NOMO-1 treated with DMSO at 0.1 percent for 48 hours (cell line): ENCODE data around the gene C5orf58.
"Not testable (repeated sequence)": the region's sequence is repeated elsewhere in the genome, so short reads cannot be mapped to it uniquely, and the experiment has no call there.

ENCODE experiments used
- DNase-seq: peaks from one replicate; lab custom pipeline; 2025; ENCODE audit not compliant: unreplicated experiment; lab: John Stamatoyannopoulos, UW

The C5orf58 gene

DNA sequence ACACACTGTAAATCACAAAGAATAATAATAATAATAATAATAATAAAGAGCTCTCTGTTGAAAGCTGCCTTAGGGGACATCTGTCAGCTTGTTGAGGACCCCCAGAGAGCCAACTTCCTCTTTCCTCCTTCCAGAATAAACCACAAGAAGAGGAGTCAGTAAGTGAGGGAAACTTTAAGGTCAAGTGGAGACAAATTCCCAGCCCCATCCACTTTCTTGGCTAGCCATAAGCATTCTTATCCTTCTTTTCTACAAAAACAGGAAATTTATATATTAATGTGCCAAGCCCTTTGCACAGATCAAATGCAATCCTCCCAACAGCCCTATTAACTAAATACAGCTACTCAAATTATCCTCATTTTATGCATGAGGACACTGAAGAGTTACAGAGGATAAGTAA is 9.4 kb upstream of the C5orf58 start:
- no peak for DNase-seq

DNA sequence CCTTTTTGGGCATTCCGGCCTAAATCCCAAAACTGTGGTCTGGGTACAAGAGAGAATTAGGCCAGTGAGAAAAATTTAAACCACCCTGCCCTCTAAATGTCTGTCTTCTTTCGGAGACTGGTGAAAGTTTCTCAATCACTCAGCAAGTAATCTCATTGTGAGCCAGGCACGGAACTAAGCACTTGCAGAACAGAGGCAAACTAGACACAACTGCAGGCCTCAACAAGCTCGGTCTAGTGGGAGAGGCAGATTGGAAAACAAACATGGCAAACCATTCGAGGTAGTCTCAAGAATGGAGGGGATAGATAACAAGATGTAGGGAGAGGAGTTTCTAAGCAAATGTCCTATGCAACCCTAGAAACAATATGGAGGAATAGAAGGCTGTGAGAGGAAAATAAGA is 8.9 kb upstream of the C5orf58 start:
- no peak for DNase-seq

DNA sequence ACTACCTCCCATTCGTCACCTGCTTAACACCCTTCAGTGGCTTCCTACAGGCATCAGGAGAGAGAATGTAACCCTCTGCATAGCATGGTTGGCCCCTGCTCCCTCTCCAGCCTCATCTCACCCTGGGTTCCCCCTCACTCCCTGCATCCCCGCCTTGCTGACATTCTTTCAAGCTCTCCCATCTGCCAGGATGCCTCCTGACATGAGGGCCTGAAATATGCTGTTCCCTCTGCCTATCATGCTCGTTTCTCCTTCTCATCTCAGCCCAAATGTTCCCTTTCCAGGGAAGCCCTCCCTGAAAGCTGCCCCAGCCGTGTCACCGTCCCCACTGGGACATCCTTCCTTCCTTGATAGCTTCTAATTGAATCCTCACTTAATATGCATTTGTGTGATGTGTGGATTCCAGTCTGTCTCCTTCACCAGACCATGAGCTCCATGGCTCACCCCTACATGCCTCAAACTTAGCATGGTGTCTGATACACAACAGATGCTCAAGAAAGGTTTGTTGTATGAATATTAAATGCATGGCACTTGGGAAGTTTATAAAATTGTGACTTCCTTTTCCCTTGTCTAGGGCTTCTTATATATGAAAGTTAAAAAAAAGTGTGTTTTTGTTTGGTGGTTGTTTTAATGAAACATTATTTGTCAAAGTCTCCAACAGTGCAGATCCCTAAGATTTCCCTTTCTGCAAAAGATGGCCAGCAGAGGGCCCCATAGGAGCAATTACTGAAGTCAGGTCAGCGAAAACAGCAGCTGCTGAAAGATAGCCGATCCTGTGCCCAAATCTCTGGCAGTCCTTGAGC is 7.3 kb upstream of the C5orf58 start:
- DNase-seq: peak; percentile 60

DNA sequence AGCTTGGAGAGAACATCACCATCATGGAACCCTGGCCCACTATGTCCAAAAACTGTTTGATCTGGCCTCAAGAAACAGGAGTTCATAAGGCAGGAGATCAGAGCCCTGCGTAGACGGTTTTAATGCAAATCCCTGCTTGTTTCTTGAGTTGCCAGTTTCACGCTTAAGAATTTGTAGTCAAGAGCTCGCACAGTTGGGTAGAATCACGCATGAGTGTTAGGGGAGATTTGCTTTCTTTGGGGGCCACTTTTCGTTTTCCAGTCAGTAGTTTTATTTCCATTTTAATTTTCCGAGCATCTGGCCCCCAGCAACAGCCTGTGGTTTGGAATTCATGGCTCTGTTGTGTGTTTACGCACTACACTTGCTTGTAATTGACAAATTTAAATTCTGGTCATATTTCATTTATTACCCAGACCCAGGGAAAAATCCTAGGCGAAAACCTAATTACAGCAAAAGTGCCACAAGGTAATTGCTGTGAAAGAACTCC is 6.6 kb upstream of the C5orf58 start:
- no peak for DNase-seq

DNA sequence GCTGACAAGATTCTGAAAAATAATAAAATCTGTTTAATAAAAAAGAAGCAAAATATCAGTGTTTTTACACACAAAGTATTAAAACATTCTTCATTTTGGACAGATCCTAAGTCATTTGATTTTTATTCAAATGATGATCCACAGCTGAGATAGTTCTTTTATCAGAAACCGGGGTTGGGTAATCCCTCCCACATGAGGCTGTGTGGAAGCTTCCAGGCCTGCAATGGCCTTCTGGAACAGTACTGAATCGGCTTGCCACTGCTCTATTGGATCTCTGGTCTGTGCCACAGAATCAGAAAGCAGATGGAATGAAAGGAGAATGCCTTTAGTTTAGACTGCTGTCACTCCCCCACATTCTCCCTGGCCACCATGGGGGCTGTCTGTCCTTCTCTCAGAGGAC is 6.1 kb upstream of the C5orf58 start:
- DNase-seq: no peak

DNA sequence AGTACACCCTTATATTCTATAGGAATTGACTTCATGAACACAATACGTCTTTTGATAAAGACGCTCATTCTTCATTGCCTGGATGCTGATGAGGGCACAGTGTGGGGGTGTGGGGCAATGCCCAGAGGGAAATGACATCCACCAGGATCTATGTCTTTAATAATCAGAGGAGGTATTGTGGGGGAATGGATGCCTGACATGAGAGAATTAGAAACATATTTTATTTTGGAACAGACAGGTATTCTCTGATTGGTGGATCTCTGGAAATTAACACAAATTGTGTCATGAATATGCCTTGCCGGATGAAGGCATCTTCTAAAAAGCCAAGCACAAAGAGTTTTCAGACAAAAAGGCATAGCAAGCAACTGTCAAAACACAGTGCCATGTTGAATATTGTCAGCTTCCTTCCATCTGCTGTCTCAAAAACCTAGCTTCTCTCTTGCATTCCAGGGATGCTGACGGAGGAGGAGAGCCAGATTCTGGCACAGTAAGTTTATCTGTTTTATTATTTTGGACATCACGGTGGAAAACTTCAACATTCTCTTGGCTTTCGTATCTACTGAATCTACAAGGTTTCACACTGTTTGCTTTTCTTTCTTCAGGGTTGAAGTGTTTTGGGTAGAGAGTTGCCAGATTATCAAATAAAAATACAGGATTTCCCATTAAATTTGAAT is 3.9 kb upstream of the C5orf58 start:
- DNase-seq: no peak

DNA sequence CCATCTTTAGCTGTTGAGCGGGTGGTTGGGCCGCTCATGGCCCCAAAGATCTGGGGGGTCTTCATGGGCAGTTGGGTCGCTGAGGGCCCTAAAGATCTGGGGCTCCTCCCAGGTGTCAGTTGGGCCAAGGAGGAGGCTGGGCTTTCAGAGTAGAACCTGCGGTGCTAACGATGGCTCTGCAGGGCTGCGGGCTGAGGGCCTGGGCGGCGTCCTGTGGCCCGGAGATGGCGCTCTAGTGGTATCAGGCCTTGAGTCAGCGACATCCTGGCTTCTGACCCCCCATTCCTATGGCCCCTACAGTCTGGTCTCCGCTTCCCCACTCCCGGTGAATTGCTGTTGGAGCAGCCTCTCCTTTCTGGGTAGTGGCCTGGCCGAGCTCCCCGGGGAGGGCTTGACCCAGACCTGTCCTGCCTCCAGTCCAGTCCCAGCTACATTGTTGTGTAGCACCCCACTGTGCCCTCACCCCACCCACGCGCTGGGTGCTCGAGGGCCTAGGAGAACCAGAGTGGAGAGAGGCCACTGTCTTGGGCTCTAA is 640 bp downstream of the C5orf58 start:
- no peak for DNase-seq

DNA sequence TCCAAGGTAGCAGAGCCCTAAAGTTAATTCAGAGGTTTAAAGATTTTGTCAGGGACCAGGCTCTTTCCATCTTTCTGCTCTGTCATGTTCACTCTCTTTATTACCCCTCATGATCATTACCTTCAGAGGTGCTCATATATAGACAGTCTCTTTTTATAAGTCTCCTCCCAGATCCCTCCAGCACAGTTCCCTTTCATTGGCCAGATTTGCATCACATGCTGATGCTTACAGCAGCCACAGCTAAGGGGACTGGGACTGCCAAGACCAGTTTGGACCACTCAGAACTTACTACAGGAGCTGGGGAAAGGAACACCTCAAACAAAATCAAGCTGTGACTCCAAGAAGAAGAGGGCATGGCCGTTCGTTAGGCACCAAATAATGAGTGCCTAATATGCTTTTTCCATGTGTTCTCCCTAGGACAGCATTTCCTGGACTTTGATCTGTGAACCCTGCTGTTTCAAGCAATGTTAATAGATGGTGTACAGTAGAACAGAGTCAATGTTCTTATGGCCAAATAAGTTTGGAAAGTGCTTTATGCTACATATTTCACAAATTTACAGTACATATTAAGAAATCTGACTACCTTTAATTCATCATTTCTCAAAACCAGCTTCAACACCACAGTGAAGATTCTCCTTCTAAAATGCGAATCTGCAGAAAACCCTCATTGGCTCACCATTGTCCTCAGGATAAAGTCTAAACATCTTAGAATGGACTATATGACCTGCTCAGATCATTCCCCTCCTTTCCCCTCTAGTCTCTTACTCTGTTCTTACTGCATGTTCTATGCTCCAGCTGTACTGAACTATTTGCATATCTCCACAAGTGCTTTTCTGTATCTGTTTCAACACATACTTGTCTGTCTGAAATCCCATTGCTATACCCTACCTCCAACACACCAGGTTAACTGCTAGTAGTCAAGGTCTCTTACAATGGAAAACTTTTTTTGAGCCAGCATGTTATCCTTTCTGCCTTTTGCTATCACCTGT is 3.4 kb downstream of the C5orf58 start:
- no peak for DNase-seq

DNA sequence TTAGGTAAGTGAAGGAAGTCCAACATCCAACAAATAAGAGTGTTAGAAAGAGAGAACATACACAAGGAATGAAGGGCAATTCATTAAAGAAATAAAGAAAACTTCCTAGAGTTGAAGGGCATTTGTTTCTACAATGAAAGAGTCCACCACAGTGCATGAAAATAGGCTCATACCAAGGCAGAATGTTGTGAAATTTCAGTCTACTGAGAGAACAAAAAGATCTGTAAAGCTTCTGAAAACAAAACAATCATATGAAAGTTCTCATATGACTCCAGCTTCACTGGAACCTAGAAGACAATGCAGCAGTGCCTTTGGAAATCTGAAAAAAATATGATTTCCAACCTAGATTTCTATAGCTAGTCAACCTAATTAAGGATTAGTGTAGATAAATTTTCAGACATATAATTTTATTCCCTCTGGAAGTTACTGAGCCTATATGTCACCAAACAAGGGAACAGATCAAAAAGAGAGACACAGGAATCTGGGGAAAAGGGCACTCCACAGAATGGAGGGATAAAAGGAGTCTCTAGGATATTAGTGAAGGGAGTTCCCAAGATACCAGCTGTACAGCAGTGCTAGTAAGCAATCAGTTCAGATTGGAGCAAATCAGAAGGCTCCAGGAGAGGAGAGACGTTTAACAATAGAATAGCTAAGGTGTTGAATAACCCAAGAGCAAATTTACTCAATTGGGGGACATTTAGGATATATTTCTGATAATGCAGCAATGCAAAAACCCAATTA is 5.8 kb downstream of the C5orf58 start:
- no peak for DNase-seq

DNA sequence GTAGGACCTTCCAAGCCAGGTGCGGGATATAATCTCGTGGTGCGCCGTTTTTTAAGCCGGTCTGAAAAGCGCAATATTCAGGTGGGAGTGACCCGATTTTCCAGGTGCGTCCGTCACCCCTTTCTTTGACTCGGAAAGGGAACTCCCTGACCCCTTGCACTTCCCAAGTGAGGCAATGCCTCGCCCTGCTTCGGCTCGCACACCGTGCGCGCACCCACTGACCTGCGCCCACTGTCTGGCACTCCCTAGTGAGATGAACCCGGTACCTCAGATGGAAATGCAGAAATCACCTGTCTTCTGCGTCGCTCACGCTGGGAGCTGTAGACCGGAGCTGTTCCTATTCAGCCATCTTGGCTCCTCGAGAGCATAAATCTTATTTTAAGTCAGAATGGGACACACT is 12.7 kb downstream of the C5orf58 start:
- DNase-seq: not testable (repeated sequence)

DNA sequence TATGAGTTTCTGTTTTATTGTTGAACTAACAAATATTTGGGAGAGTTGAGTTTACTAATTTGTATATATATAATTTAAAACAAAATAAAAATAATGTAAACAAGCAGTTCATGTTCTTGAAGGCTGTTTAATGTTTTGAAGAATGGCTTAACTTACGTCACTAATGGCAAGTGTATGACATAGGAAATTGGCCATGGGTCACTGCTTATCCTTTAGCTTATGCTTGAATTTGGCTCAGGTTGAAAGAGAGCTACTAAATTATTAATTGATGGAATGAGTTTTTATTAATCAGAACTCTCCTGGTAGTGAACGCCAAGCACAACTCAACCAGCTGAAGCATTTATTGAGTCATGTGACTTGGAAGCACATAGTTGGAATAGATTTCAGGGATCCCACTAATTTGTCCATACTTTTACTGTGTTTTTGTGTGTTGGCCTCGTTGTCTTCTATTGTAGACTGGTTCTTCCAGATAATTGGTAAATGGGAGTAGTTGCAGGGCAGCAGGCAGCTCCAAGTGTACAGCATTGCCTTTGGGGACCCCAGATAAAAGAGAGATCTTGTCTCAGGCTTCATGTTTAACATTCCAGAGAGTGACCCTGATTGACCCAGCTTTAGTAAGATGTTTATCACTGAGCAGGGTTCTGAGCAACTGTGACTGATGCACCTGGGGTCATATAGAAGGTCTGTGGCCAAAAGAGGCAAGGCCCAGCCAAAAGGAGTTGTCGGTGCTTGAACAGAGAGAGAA is 13.5 kb downstream of the C5orf58 start:
- DNase-seq: no peak

DNA sequence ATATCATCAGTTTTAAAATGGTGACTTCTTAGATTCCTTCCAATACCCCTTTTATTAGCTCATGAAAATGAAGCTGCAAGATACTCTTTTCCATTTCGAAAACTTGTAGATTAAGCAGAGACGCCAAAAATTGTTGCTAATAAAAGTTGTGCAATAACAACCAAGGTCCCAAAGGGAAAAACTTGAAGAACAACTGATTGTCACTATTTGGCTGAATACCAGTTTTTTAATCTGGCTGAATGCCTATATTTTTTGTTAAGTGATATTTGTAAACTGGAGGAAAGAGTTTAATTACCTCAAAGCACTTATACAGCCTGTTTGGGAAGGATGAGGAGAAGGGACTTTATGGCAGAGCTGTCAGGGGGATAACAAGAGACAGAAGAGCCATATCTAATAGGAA is 14.6 kb downstream of the C5orf58 start:
- DNase-seq: no peak

DNA sequence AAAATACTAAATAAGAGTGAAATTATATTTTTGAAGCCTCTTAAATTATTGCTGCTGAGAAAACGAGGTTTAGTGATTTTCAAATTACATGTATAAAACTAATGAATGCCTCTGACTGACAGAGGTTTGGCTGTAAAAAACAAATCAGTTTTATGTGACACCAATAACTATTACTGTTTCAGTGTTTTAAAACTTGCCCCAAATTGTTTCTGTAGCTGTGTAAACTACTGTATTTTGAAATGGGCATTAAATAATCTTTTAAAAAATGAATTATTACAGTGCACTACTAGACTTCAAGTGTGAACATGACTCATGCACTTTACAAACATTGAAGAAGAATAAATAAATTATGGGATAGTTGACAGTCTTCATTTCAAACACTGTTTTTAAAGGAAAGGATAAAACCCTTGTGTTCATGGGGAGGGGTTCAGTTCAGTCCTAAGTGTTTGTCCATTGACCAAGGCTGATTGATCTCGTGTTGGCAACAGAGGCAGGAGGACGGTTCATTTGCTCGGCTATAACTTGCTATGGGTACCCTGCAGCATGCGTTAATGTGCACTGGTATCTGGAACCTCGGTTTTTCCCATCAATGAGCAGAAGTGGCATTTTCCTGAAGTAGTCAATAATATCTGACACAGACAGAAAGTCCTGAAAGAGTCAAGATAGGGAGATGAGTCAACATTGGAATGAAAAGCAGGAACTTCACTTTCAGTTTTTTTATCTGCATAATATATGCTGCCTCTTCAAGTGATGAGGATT is 15.6 kb downstream of the C5orf58 start:
- DNase-seq: no peak

DNA sequence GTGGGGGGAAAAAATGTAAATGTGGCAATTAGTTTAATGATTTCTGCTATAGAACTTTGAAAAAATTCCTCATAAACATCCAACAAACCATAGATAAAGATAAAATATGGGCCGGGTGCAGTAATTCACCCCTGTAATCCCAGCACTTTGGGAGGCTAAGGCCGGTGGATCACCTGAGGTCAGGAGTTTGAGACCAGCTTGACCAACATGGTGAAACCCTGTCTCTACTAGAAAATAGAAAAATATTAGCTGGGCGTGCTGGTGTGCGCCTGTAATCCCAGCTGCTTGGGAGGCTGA is 16.1 kb downstream of the C5orf58 start:
- DNase-seq: not testable (repeated sequence)

DNA sequence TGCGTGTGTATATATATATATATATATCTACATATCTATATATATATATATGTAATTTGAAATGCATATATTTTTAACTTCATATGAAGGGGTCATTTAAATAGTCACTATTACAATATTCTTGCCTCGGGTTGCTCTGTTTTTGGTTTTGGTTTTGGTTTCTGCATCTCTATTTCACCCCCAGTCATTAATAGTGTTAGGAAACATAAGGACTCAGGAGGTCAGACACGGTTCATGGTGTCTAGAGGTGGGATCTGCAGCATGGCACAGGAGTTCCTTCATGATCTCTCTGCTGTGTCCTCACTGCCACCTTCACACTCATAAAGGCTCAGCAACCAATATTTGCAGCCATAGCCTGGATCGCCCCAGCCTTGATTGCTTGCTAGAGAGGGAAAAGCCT is 16.6 kb downstream of the C5orf58 start:
- no peak for DNase-seq

DNA sequence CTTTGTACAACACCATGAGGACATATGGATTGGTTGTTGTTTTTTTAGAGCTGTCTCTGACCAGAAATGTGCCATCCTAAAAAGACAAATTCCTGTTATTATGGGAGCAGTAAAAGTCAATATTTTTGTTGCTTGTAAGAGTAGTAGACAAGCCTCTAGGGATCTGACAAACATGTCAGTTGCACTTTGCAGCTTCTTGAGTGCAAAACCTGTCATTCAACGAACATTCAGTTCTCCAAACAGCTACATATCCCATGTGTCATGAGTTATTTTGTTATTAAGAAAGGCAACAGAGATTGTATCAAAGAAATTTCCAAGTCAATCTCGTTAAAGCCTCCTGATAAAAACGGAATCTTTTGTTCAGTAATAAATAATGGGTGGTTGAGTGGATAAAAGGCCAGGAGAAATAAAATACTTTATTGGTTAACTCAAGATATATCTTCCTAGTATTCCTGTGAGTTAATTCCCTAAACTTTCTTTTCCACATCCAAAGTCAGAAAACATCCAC is 18.1 kb downstream of the C5orf58 start:
- DNase-seq: no peak

DNA sequence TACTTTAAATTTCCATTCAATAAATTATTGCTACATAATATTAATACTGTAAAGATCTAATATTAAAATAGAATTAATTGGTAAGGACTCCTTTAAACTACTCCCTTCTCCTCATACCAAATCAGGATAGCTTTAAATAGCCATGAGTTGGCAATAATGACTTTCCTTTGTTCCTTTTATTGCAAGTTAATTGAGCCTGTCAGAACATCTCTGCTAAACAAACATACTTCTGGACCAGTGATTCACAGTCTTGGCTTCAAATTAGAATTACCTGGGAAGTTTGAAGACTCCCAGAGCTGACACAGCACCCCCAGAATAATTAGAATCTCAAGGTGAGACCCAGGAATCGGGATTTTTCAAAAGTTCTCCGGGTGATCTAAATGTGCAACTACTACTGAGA is 18.7 kb downstream of the C5orf58 start:
- no peak for DNase-seq

DNA sequence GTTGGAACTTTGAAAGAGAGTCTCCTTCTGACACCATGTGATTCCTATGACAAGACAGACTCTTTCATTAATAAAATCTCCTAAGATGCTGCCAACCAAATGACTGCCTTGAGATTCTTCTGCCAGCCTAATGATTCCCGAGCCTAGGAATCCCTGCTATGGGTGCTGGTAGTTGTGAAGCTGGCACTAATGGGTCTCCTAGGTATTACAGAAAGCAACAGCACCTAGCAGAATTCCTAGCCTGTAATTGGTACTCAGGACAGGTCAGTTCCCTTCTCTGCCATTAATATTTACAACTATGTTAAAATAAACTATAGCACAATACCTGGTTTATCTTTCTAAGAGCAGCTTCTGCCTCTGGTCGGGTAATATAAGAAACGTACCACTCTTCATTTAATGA is 19.3 kb downstream of the C5orf58 start:
- DNase-seq: no peak
